VCaP (cell line): ENCODE results near the gene RDH13.
"Not testable (repeated sequence)": the region's sequence is repeated elsewhere in the genome, so short reads cannot be mapped to it uniquely, and the experiment has no call there.

Experiments used
- H3K27ac ChIP-seq: fragments of 450-650 bp; 2 replicates; pipeline ENCODE4 v1.5.1; 2017
- TF ChIP-seq, protein P1 (sequence below): fragments of 450-650 bp; conservative IDR thresholded peaks from 2 replicates; pipeline ENCODE4 v1.5.1; 2017; ENCODE audit warnings: mild to moderate bottlenecking, moderate library complexity

RDH13 gene

DNA sequence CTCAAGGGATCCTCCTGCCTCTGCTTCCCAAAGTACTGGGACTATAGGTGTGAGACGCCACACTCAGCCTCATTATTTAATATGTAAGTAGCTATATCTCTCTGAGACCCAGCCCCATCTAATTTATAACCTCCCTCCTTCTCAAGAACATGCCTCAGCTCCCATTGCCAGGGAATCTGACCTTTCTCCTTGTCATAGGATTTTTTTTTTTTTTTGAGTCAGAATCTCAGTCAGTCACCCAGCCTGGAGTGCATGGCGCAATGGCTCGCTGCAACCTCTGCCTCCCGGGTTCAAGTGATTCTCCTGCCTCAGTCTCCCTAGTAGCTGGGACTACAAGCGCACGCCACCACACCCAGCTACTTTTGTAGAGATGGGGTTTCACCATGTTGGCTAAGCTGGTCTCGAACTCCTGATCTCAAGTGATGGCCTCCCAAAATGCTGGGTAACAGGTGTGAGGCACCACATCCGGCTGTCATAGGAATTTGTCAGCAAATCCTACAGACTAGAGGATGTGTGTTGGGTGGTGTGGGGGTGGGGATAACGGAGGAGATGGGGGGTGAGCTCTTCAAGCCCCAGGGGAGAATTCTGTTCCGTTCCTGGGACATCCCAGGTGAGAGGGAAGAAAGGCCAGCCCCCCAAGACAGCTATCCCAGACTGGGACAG lies 7.6 kb upstream of the RDH13 start:
- H3K27ac ChIP-seq = no peak overlapping the region
- TF ChIP-seq, protein P1, sequence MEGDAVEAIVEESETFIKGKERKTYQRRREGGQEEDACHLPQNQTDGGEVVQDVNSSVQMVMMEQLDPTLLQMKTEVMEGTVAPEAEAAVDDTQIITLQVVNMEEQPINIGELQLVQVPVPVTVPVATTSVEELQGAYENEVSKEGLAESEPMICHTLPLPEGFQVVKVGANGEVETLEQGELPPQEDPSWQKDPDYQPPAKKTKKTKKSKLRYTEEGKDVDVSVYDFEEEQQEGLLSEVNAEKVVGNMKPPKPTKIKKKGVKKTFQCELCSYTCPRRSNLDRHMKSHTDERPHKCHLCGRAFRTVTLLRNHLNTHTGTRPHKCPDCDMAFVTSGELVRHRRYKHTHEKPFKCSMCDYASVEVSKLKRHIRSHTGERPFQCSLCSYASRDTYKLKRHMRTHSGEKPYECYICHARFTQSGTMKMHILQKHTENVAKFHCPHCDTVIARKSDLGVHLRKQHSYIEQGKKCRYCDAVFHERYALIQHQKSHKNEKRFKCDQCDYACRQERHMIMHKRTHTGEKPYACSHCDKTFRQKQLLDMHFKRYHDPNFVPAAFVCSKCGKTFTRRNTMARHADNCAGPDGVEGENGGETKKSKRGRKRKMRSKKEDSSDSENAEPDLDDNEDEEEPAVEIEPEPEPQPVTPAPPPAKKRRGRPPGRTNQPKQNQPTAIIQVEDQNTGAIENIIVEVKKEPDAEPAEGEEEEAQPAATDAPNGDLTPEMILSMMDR = no peak

DNA sequence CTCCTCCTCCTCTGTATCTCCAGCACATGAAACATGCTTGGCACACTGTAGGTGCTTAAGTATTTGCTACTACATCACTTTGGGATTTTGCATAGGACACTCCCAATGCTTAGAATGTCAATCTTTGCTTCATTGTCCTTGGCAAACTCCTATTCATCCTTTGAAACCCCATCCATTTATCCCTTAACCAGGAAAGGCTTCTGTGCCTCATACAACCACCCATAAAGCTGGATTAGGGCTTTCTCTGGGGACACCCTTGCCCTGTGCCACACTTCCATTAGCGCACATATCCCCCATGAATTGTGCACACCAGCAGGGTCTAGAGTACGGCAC lies 6.9 kb upstream of the RDH13 start:
- TF ChIP-seq, protein P1 = no peak
- peak overlapping the region; percentile 78 for H3K27ac ChIP-seq

DNA sequence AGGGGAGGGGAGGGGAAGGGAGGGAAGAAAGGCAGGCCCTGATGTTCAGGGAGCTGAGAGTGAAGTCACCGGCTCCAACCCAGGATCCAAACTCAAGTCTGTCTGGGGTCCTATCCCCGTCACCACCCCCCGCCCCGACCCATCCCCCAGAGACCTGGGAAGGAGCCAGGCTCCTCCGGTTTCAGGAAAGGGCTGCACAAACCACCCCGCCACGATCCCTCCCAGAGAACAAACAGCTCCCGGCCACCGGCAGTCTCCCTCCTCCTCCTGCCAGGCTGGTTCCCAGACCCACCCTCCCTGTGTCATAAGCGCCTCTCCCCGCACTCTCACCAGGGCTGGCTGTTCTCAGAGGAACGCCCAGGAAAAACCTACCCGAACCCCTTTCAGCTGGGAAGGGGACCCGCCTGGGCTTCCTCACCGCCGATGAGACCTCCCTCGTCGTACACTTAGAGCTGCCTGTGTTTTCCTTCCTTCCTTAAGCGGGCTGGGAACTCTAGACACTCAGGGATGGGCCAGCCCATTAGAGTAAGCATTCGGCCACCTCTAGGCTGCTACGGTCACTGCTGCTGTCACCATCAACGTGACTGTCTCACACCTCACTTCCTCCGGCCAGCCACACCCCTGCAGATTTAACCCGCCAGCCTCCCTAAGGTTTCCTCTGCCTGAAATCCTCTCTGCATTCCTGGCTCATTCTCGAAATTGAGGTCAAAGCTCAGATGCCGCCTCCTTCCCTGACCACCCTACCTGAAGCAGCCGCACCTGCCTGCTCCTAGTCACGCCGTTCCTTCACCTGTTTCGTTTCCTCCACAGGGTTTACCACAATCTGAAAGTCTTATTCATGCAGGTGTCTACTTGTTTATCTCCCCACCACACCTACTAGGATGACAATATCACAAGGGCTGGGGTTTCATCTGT lies 6.3 kb upstream of the RDH13 start:
- TF ChIP-seq, protein P1 = no peak

DNA sequence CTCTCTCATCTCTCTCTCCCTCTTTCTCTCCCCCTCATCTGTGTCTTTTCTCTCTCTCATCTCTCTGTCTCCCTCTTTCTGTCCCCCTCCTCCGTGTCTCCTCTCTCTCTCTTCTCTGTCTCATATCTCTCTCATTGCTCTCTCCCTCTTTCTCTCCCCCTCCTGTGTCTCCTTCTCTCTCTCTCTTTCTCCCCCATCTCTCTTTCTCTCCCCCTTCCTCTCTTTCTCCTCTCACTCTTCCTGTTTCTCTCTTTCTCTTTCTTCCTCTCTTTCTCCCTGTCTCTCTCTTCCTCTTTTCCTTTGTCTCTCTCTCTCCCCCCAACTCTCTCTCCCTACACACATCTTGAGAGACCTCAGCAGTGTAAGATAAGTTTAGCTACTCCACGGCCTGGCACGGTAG lies 4.9 kb upstream of the RDH13 start:
- TF ChIP-seq, protein P1 = no peak
- no peak overlapping the region for H3K27ac ChIP-seq

More for the DNA sequence above, 6.3 kb upstream of the RDH13 start:
- peak overlapping the region; percentile 78 for H3K27ac ChIP-seq

DNA sequence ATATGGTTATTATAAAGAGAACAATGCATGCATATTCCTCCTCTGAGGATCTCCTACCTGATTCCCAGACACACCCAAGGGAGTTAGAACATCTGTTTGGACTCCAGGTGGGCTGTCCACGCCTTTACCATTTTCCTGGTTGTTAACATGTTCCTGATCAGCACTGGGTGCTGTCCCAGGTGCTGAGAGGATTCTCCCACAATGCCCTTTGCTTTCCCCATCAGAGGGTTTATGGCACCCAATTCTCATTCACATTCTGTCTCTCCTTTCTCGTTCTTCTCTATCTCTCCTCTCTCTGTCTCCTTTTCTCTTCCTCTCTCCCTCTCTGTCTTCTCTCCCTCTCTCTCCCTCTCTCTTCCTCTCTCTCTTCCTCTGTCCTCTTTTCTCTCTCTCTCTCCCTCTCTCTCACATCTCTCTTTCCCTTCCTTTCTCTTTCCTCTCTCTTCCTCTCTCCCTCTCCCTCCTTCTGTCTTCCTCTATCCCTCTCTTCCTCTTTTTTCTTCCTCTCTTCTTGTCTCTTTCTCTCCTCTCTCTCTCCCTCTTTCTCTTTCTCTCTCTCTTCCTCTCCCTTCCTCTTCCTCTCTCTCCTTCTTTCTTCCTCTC lies 3.3 kb upstream of the RDH13 start:
- TF ChIP-seq, protein P1 = no peak
- H3K27ac ChIP-seq = no peak overlapping the region

DNA sequence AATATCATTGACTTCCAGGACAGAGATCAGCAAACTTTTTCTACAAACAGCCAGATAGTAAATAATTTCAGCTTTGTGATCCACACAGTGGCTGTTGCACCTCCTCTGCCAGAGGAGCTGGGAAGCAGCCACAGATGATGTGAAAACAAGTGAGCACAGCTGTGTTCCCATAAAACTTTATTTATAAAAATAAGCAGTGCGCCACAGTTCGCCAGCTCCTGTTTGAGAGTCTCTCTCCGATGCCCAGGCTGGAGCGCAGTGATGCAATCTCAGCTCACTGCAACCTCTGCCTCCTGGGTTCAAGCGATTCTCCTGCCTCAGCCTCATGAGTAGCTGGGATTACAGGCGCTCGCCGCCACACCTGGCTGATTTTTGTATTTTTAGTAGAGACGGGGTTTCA lies 2.6 kb upstream of the RDH13 start:
- H3K27ac ChIP-seq = not testable (repeated sequence)

DNA sequence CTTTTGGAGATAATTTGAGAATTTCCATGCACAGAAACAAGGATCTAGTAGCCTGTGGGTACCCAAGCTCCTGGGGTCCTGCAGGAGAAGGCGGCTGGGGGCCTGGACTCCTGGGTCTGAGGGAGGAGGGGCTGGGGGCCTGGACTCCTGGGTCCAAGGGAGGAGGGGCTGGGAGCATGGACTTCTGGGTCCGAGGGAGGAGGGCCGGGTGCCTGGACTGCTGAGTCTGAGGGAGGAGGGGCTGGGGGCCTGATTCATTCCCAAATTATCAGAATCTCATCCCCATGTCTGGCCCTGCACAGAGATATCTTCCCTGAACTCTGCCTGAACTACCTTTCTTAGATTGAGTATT lies 520 bp upstream of the RDH13 start:
- peak overlapping the region; percentile 86 for H3K27ac ChIP-seq
- TF ChIP-seq, protein P1 = no peak

DNA sequence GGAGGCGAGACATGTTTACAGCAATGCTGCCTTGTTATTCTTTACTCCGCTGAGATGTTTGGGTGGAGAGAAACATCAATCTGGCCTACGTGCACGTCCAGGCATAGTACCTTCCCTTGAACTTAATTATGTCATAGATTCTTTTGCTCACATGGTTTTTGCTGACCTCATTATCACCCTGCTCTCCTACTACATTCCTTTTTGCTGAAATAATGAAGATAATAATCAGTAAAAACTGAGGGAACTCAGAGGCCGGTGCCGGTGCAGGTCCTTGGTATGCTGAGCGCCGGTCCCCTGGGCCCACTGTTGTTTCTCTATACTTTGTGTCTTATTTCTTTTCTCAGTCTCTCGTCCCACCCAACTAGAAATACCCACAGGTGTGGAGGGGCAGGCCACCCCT lies 2.7 kb downstream of the RDH13 start:
- not testable (repeated sequence) for H3K27ac ChIP-seq
